GM12878 (cell line): ENCODE measurements around the gene RNF220. TPM values are rescaled to one million over a fixed set of nuclear protein-coding genes. Genes with fewer than 3 reads are reported as not detected.

Experiments
- ATAC-seq: fragments of 200-7000 bp; cut with Tn5 transposase; 3 replicates; pipeline ENCODE4 v1.9.1; 2020; ENCODE audit warnings: mild to moderate bottlenecking, moderate library complexity
- BruUV-seq: library from RNA; stranded (reverse); fragments of 400-500 nt; replicated peaks from 2 replicates; lab custom pipeline; 2021; lab: Mats Ljungman, UMichigan
- CTCF ChIA-PET: fragments of 300-600 bp; sonication (Branson Sonifier 250); formaldehyde crosslinking; extraction: SDS; loops from one replicate; lab custom pipeline; 2021; ENCODE audit warnings: inconsistent platforms; lab: Yijun Ruan, JAX
- POLR2A ChIA-PET: fragments of 350-600 bp; formaldehyde crosslinking; extraction: SDS; loops from one replicate; lab custom pipeline; 2021; ENCODE audit warnings: inconsistent platforms; lab: Charles Lee
- RAD21 ChIA-PET: fragments of 300-600 bp; sonication (Branson Sonifier 250); formaldehyde crosslinking; loops from one replicate; lab custom pipeline; 2023; ENCODE audit warnings: antibody characterized with exemption; ENCODE audit not compliant: unreplicated experiment; lab: Charles Lee
- SMC1A ChIA-PET: fragments of 300-600 bp; sonication (Branson Sonifier 250); formaldehyde crosslinking; loops from one replicate; lab custom pipeline; 2023; ENCODE audit not compliant: unreplicated experiment, uncharacterized antibody; lab: Charles Lee
- DNase-seq: peaks from one replicate; pipeline ENCODE4 v3.0.0-alpha.2; 2011; ENCODE audit warnings: low read depth, low spot score
- FAIRE-seq: peaks from 3 replicates; lab custom pipeline; 2011; peaks lifted over from hg19 to GRCh38; lab: Jason Lieb, UNC
- H2AFZ ChIP-seq: 2 replicates; pipeline ENCODE4 v1.6.0; 2011; ENCODE audit warnings: low read depth, low read length, control low read depth; ENCODE audit not compliant: control insufficient read depth
- H3K27ac ChIP-seq: 2 replicates; pipeline ENCODE4 v1.5.1; 2011; ENCODE audit warnings: control low read depth; ENCODE audit not compliant: control insufficient read depth, insufficient read depth
- H3K27me3 ChIP-seq, 2 experiments: replicated peaks in 1 of 2; 2 replicates each; pipeline versions ENCODE4 v1.6.0 to v1.6.1; 2011; ENCODE audit warnings: low read length in 1 of 2; ENCODE audit not compliant: control insufficient read depth in 2 of 2, insufficient read depth in 2 of 2
- H3K36me3 ChIP-seq, 2 experiments: 2 replicates each; pipeline ENCODE4 v1.5.1; 2011; ENCODE audit warnings: low read length in 1 of 2; ENCODE audit not compliant: control insufficient read depth in 2 of 2, insufficient read depth in 2 of 2
- H3K4me1 ChIP-seq: 2 replicates; pipeline ENCODE4 v1.6.1; 2011; ENCODE audit warnings: mild to moderate bottlenecking, low read length, moderate library complexity, mixed read lengths; ENCODE audit not compliant: control insufficient read depth, insufficient read depth
- H3K4me2 ChIP-seq: 2 replicates; pipeline ENCODE4 v1.6.0; 2011; ENCODE audit warnings: control low read depth; ENCODE audit not compliant: control insufficient read depth, insufficient read depth
- H3K4me3 ChIP-seq: fragments of 200-600 bp; sonication (generic); 2 replicates; pipeline ENCODE4 v1.5.1; 2016
- H3K79me2 ChIP-seq: 2 replicates; pipeline ENCODE4 v1.6.0; 2011; ENCODE audit warnings: low read length; ENCODE audit not compliant: control insufficient read depth, insufficient read depth
- H3K9ac ChIP-seq: 2 replicates; pipeline ENCODE4 v1.8.0; 2011; ENCODE audit warnings: low read length, control low read depth, mixed read lengths; ENCODE audit not compliant: control insufficient read depth, insufficient read depth
- H3K9me3 ChIP-seq: replicated peaks from 3 replicates; pipeline ENCODE4 v1.5.1; 2011; ENCODE audit warnings: mild to moderate bottlenecking, low read length; ENCODE audit not compliant: control insufficient read depth, insufficient read depth
- H4K20me1 ChIP-seq: 2 replicates; pipeline ENCODE4 v1.6.0; 2011; ENCODE audit not compliant: control insufficient read depth, insufficient read depth
- E2F8 ChIP-seq: fragments of 450-650 bp; IDR thresholded peaks from 2 replicates; pipeline ENCODE4 v1.6.1; 2018; ENCODE audit warnings: mild to moderate bottlenecking, low read depth, moderate library complexity; ENCODE audit not compliant: partially characterized antibody
- ELK1 ChIP-seq: IDR thresholded peaks from 2 replicates; pipeline ENCODE4 v1.6.1; 2012; ENCODE audit warnings: low read depth, low read length, improper control_type of control experiment
- GABPA ChIP-seq: IDR thresholded peaks from 2 replicates; pipeline ENCODE4 v1.6.1; 2014; ENCODE audit warnings: antibody characterized with exemption, low read depth, mild to moderate bottlenecking, inconsistent platforms
- IKZF2 ChIP-seq, 2 experiments: fragments of 450-650 bp; IDR thresholded peaks; 2 replicates each; pipeline ENCODE4 v1.6.1; 2017; ENCODE audit warnings: mild to moderate bottlenecking in 2 of 2, moderate library complexity in 2 of 2
- NR2C1 ChIP-seq: fragments of 450-650 bp; IDR thresholded peaks from 2 replicates; pipeline ENCODE4 v1.6.1; 2017; ENCODE audit warnings: antibody characterized with exemption, mild to moderate bottlenecking, moderate library complexity
- TBL1XR1 ChIP-seq: IDR thresholded peaks from 2 replicates; pipeline ENCODE4 v1.6.1; 2012; ENCODE audit warnings: low read depth, low read length, improper control_type of control experiment
- ZNF24 ChIP-seq: fragments of 450-650 bp; IDR thresholded peaks from 2 replicates; pipeline ENCODE4 v1.6.1; 2017; ENCODE audit warnings: antibody characterized with exemption, mild to moderate bottlenecking
- WGBS: methylation state at CpG from one replicate; pipeline ENCODE4 v1.1.6; 2016; ENCODE audit warnings: low lambda C conversion rate; ENCODE audit not compliant: insufficient replicate concordance, insufficient coverage; ENCODE audit errors: missing lambda C conversion rate; 5-methylcytosine and 5-hydroxymethylcytosine counted together
- in situ Hi-C: fragments of 300-500 bp; cut with MboI; formaldehyde crosslinking; loops from 9 replicates; pipeline ENCODE4 v1.14.3; 2018; ENCODE audit warnings: mixed read lengths
- intact Hi-C: fragments of 100-400 bp; cut with micrococcal nuclease; formaldehyde crosslinking; loops from one replicate; pipeline ENCODE4 v1.14.2; 2022; ENCODE audit not compliant: unreplicated experiment
- polyA plus RNA-seq, 11 experiments: library from polyadenylated mRNA; depleted of rRNA in 4 of 11; unstranded in 6 of 11; stranded (reverse) in 5 of 11; fragments of >200 nt; fragmentation: Nextera tagmentation in 4 of 11; fragmentation: Illumina TruSeq in 1 of 11; extraction: Ambion mirVana in 4 of 11; extraction: Trizol in 1 of 11; gene quantifications; 1 replicate in 1 of 11; 2 replicates in 10 of 11; pipeline versions ENCODE4 v1.2.1 to v1.2.3, GENCODE V29; 2011 to 2016; ENCODE audit warnings: inconsistent platforms in 2 of 11, missing spikeins in 2 of 11, low read depth in 1 of 11
- total RNA-seq, 4 experiments: library from RNA; depleted of rRNA in 3 of 4; stranded (reverse); fragments of >200 nt in 3 of 4; fragmentation: Illumina TruSeq in 1 of 4; extraction: Trizol in 1 of 4; gene quantifications; 2 replicates each; pipeline versions ENCODE4 v1.2.1 to v1.2.3, GENCODE V29; 2013 to 2021

RNF220 gene
- total and polyA plus RNA-seq, 10 of the 15 experiments (the other 5 are each of a cell fraction or from before 2014, with no cell fraction given): 4.6 to 84.1 (median 53.7) TPM

DNA sequence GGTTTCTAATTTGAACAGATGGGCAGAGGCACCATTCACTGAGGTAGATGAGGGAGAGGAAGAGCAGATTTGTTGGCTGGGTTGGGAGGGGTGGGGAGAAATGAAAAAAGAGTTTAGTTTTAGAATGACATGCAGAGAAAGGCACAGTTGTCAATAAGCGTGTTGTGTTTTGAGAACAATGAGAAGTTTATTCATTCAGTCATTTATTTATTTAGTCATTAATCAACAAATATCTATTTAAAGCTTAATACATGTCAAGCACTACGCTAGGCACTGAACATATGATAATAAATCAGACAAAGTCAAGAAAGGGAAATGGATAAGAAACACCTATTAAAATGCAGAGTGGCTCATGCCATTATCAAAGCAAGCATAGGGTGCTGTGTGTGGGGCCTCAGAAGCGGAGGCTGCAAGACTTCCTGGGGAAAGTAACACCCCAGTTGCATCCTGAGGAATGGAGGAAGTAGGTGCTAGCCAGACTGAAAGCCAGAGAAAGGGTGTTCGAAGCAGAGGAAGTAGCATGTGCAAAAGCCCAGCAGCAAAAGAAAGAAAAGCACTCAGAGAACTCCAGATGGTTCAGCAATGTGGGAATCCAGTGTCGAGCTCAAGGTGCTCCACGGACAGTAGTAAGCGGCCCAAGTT, 114.1 kb downstream of the RNF220 start (continued):
- TF ChIP-seq ELK1 (no peak), IKZF2 (IDR thresholded peaks at IDR 0.05) (no peak), NR2C1 (no peak), TBL1XR1 (no peak), E2F8 (no peak)

DNA sequence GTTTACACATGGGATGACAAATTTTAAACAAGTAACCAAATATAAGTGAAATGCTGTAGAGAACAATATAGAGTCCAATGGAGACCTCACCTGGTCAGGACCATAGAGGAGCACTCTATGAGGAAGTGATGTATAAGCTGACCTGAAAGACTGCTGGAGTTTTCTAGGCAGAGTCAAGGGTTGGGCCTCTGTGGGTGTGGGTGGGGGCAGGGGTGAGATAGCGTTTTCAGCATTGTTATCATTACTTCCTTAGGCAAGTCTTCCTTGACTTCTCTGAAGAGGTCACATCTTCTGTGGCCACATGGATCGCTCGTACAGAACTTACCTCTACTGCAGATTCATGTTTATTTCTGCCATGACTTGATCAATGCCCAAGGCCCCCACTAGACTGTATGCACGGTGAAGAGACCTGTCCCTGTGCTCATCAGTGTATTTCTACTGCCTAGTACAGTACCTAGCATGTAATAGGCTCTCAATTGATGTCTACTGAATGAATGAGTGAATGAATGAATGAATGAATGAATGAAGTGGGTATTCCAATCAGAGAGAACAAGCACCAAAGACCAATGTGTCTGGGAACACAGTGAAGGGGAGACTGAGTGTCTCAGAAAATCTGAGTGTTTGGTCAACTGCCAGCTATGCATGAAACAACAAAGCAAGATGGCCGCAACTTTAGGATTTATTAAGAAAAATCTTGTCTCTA, 116.5 kb downstream of the RNF220 start:
- Histone ChIP-seq H2AFZ (no peak overlapping the region), H3K36me3 (no peaks in the 10 kb centered on the region), H3K4me2 (no peak overlapping the region), H3K27me3 (no peaks in the 10 kb centered on the region; a peak in 1 of 4 replicates), H3K27ac (no peak overlapping the region), H3K4me1 (no peaks in the 10 kb centered on the region), H3K4me3 (no peak overlapping the region), H3K9ac (no peak overlapping the region), H3K9me3 (no peaks in the 10 kb centered on the region), H3K79me2 (no peaks in the 10 kb centered on the region), H4K20me1 (no peaks in the 10 kb centered on the region; the same call in 1 of the 2 replicates)
- SMC1A ChIA-PET: no interaction called here
- TF ChIP-seq GABPA (no peak), ZNF24 (peak; percentile 66)
- ATAC-seq: no peak
- BruUV-seq: no TSS peak
- no peak for FAIRE-seq
- in situ Hi-C loops: no loop called here
- no peak for DNase-seq
- RAD21 ChIA-PET: no interaction called here
- intact Hi-C loops: no loop called here
- POLR2A ChIA-PET: no interaction called here
- 67% methylated on average over 5 of the region's 5 CpGs for WGBS
- CTCF ChIA-PET: no interaction called here
